ENCODE data around the gene HEXB. TPM values are rescaled to one million over a fixed set of nuclear protein-coding genes. Genes with fewer than 3 reads are reported as not detected.

Gene HEXB
- total RNA-seq = 10 to 100 TPM; 70.2 to 73.7 TPM

GRCh38 chr5:74684900-74685851 lies at the start of gene HEXB:
Gene HEXB, plus strand, starts transcription at chr5:74685233. Its CDS starts 28 bp downstream, at chr5:74685261.

GRCh38 chr5:74640450-74640953 lies 44.5 kb upstream of the HEXB start, which contains the start of gene ENC1:
Gene ENC1, minus strand, starts transcription at chr5:74640728. Its CDS starts 4,243 bp downstream, at chr5:74636485.

GRCh38 chr5:74766849-74767578 lies 82.0 kb downstream of the HEXB start, which contains the start of the genes GFM2 and NSA2:
Gene GFM2, minus strand, starts transcription at chr5:74767117. Its CDS starts 3,375 bp downstream, at chr5:74763742.
Gene NSA2, plus strand, starts transcription at chr5:74767249. Its CDS starts 112 bp downstream, at chr5:74767361.

Other genes with a start within 250 kb of the HEXB start
- gene ENC1, start 44.5 kb upstream of the HEXB start, total RNA-seq = 1 to 10 TPM; 1.2 to 1.5 TPM
- 10 to 100 TPM; 17.3 to 19.4 TPM for gene GFM2, start 81.9 kb downstream of the HEXB start, total RNA-seq
- 100 to 1,000 TPM in 1 of 2 experiments, 10 to 100 TPM in 1; 86.2 to 110 TPM for gene NSA2, start 82.0 kb downstream of the HEXB start, total RNA-seq
- 1 to 10 TPM; 3.8 to 4.0 TPM for gene FAM169A, start 181.2 kb downstream of the HEXB start, total RNA-seq